MCF 10A (cell line): Measurements from ENCODE around the gene PLCZ1. TPM values are rescaled to one million over a fixed set of nuclear protein-coding genes. Genes with fewer than 3 reads are reported as not detected.

Experiments
- BruUV-seq: library from RNA; stranded (reverse); fragments of 400-500 nt; replicated peaks from 2 replicates; lab custom pipeline; 2021; lab: Mats Ljungman, UMichigan
- CTCF ChIA-PET: fragments of 300-600 bp; sonication (Branson Sonifier 250); formaldehyde crosslinking; extraction: SDS; loops from one replicate; lab custom pipeline; 2021; ENCODE audit warnings: antibody characterized with exemption, inconsistent platforms; lab: Yijun Ruan, JAX
- POLR2A ChIA-PET: fragments of 300-600, 350-650 bp; sonication (Branson Sonifier 250); formaldehyde crosslinking; extraction: SDS; loops from one replicate; lab custom pipeline; 2020; ENCODE audit warnings: antibody characterized with exemption, inconsistent platforms; lab: Yijun Ruan, JAX
- DNase-seq: peaks from one replicate; pipeline ENCODE4 v3.0.0-alpha.2; 2018; ENCODE audit not compliant: unreplicated experiment
- H3K27ac Mint-ChIP-seq: one replicate; pipeline ENCODE4 v1.8.0; 2022; ENCODE audit warnings: mild to moderate bottlenecking, low read depth, mixed read lengths; ENCODE audit not compliant: unreplicated experiment
- H3K27me3 Mint-ChIP-seq: one replicate; pipeline ENCODE4 v1.8.0; 2022; ENCODE audit warnings: mixed read lengths; ENCODE audit not compliant: insufficient read depth, unreplicated experiment
- H3K36me3 Mint-ChIP-seq: one replicate; pipeline ENCODE4 v1.8.0; 2022; ENCODE audit warnings: mild to moderate bottlenecking, moderate library complexity, mixed read lengths; ENCODE audit not compliant: insufficient read depth, unreplicated experiment
- H3K4me1 Mint-ChIP-seq: one replicate; pipeline ENCODE4 v1.8.0; 2022; ENCODE audit warnings: mixed read lengths; ENCODE audit not compliant: insufficient read depth, unreplicated experiment
- H3K4me3 Mint-ChIP-seq: one replicate; pipeline ENCODE4 v1.8.0; 2022; ENCODE audit warnings: mild to moderate bottlenecking, moderate library complexity, mixed read lengths; ENCODE audit not compliant: unreplicated experiment
- H3K9me3 Mint-ChIP-seq: one replicate; pipeline ENCODE4 v1.8.0; 2022; ENCODE audit warnings: mixed read lengths; ENCODE audit not compliant: unreplicated experiment
- CTCF ChIP-seq: fragments of 200-600 bp; IDR thresholded peaks from one replicate; pipeline ENCODE4 v1.8.0; 2022; ENCODE audit warnings: antibody characterized with exemption, mild to moderate bottlenecking; ENCODE audit not compliant: unreplicated experiment
- intact Hi-C: fragments of 100-400 bp; cut with micrococcal nuclease; formaldehyde crosslinking; loops from 2 replicates; pipeline ENCODE4 v1.14.1; 2022
- total RNA-seq: library from RNA; stranded (reverse); gene quantifications from 2 replicates; pipeline ENCODE4 v1.2.3, GENCODE V29; 2022

Gene PLCZ1
- total RNA-seq, 1 experiment from 2014 or later, result not detected

GRCh38 chr12:18690653-18691052 lies 47.2 kb downstream of the PLCZ1 start:
- H3K4me1 Mint-ChIP-seq, result peaks cover 12% of the 10 kb centered on the region
- TF ChIP-seq CTCF, result no peak
- ChIA-PET POLR2A (no interaction called here), CTCF (interaction anchor here (0.9 kb wide), 1 partner anchor 22 kb away, joined by 3 read pairs; no protein-coding TSS in a partner anchor)
- no TSS peak for BruUV-seq
- peak overlapping the region; percentile 76 for H3K27ac Mint-ChIP-seq
- H3K9me3 Mint-ChIP-seq, result peaks cover 18% of the 10 kb centered on the region
- H3K27me3 Mint-ChIP-seq, result no peaks in the 10 kb centered on the region
- H3K36me3 Mint-ChIP-seq, result no peaks in the 10 kb centered on the region
- peak; percentile 86 for DNase-seq
- no peak overlapping the region for H3K4me3 Mint-ChIP-seq
- intact Hi-C loops, result no loop called here

- Mint-ChIP-seq H3K4me3 (no peak overlapping the region), H3K4me1 (peaks cover 12% of the 10 kb centered on the region), H3K9me3 (peaks cover 18% of the 10 kb centered on the region), H3K27ac (peak overlapping the region; percentile 76), H3K27me3 (no peaks in the 10 kb centered on the region), H3K36me3 (peaks cover 4% of the 10 kb centered on the region)
- intact Hi-C loops, result no loop called here
- no peak for TF ChIP-seq CTCF
- POLR2A ChIA-PET, result no interaction called here
- no peak for DNase-seq
- BruUV-seq, result no TSS peak
- CTCF ChIA-PET, result interaction anchor here (0.6 to 0.7 kb wide), 4 partner anchors 27 to 1753 kb away, joined by 3 to 5 read pairs (median 4); no protein-coding TSS in a partner anchor
Measured at GRCh38 chr12:18689771-18690170, 48.0 kb downstream of the PLCZ1 start.

- Mint-ChIP-seq H3K4me3 (no peak overlapping the region), H3K9me3 (no peaks in the 10 kb centered on the region), H3K27me3 (no peaks in the 10 kb centered on the region), H3K36me3 (peaks cover 5% of the 10 kb centered on the region), H3K27ac (peak overlapping the region; percentile 16), H3K4me1 (peaks cover 8% of the 10 kb centered on the region)
- ChIA-PET CTCF (no interaction called here), POLR2A (interaction anchor here (1.3 kb wide), 1 partner anchor 11 kb away, joined by 3 read pairs; no protein-coding TSS in a partner anchor)
- intact Hi-C loops, result no loop called here
- no TSS peak for BruUV-seq
- TF ChIP-seq CTCF, result no peak
- peak; percentile 12 for DNase-seq
Measured at GRCh38 chr12:18684430-18684829, 53.4 kb downstream of the PLCZ1 start.

GRCh38 chr12:18683327-18684013 lies 54.3 kb downstream of the PLCZ1 start:
- H3K36me3 Mint-ChIP-seq, result peaks cover 5% of the 10 kb centered on the region
- no TSS peak for BruUV-seq
- no peak for TF ChIP-seq CTCF
- H3K27me3 Mint-ChIP-seq, result no peaks in the 10 kb centered on the region
- no peak overlapping the region for H3K27ac Mint-ChIP-seq
- H3K4me3 Mint-ChIP-seq, result no peak overlapping the region
- intact Hi-C loops, result no loop called here
- H3K4me1 Mint-ChIP-seq, result peaks cover 8% of the 10 kb centered on the region
- H3K9me3 Mint-ChIP-seq, result no peaks in the 10 kb centered on the region
- ChIA-PET POLR2A (interaction anchor here (0.5 to 1.3 kb wide), 2 partner anchors 10 to 253 kb away, joined by 3 read pairs; no protein-coding TSS in a partner anchor), CTCF (interaction anchor here (0.6 to 1.4 kb wide), 2 partner anchors 140 to 1394 kb away, joined by 3 read pairs; no protein-coding TSS in a partner anchor)
- DNase-seq, result peak; percentile 37
